SK-N-MC (cell line): ENCODE measurements around the gene SULT1A4.
"Not testable (repeated sequence)": the region's sequence is repeated elsewhere in the genome, so short reads cannot be mapped to it uniquely, and the experiment has no call there.

Source experiments
- EZH2 ChIP-seq: fragments of 200-600 bp; sonication (generic); IDR thresholded peaks from one replicate; pipeline ENCODE4 v1.6.1; 2017; ENCODE audit warnings: antibody characterized with exemption
- POLR2AphosphoS5 ChIP-seq: IDR thresholded peaks from 2 replicates; pipeline ENCODE4 v1.6.1; 2012; ENCODE audit warnings: mild to moderate bottlenecking, low read depth, low read length, borderline replicate concordance

DNA sequence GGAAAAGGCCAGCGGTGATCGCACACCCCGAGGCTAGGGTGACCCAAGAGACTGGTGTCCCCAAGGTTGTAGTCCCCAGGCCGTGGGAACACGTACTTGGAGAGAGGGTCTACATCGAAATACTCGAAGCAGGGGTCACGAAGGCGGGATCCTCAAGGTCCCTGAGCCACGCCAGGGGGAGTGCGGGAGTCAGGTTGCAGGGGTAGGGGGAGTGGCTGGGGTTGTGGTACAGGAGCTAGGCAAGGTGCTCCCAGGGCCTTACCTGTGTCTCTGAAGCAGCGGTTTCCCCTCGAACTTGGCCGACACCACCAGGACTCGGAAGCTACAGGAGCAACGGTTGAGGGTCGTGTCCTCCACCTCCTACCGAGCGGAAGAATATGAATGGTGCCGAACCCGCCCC, 6.0 kb upstream of the SULT1A4 start:
- TF ChIP-seq EZH2, POLR2AphosphoS5: not testable (repeated sequence)
